Measurements from ENCODE around the gene FBXO42. TPM values are rescaled to one million over a fixed set of nuclear protein-coding genes. Genes with fewer than 3 reads are reported as not detected.
A peak's percentile ranks its signal among the peaks of the same experiment; 100 is the strongest.

FBXO42 gene
- total RNA-seq, 1 donor, result 18.6 TPM

GRCh38 chr1:16342331-16343062, 9.8 kb downstream of the FBXO42 start:
- no peak overlapping the region for H3K4me3 ChIP-seq (ENCODE audit: low read depth, low read length)
- no peak for DNase-seq (ENCODE audit: low read depth)
- TF ChIP-seq CTCF (IDR thresholded peaks at IDR 0.05; ENCODE audit: insufficient read depth, low read length), result no peak

GRCh38 chr1:16340673-16341072, 11.6 kb downstream of the FBXO42 start:
- no peak for DNase-seq (ENCODE audit: low read depth)
- TF ChIP-seq CTCF (IDR thresholded peaks at IDR 0.05; ENCODE audit: insufficient read depth, low read length), result no peak
- H3K4me3 ChIP-seq (ENCODE audit: low read depth, low read length), result no peak overlapping the region

GRCh38 chr1:16338961-16339360, 13.3 kb downstream of the FBXO42 start:
- H3K4me3 ChIP-seq (ENCODE audit: low read depth, low read length), result no peak overlapping the region
- DNase-seq (ENCODE audit: low read depth), result no peak
- TF ChIP-seq CTCF (IDR thresholded peaks at IDR 0.05; ENCODE audit: insufficient read depth, low read length), result no peak

GRCh38 chr1:16334655-16335340, 17.5 kb downstream of the FBXO42 start:
- no peak for TF ChIP-seq CTCF (IDR thresholded peaks at IDR 0.05; ENCODE audit: insufficient read depth, low read length)
- H3K4me3 ChIP-seq (ENCODE audit: low read depth, low read length), result no peak overlapping the region
- no peak for DNase-seq (ENCODE audit: low read depth)

- no peak for TF ChIP-seq CTCF (IDR thresholded peaks at IDR 0.05; ENCODE audit: insufficient read depth, low read length)
- no peak overlapping the region for H3K4me3 ChIP-seq (ENCODE audit: low read depth, low read length)
- DNase-seq (ENCODE audit: low read depth), result no peak
Measured at GRCh38 chr1:16326833-16327404, 25.4 kb downstream of the FBXO42 start.

GRCh38 chr1:16324456-16324890, 27.8 kb downstream of the FBXO42 start:
- peak; percentile 89 for DNase-seq (ENCODE audit: low read depth)
- no peak overlapping the region for H3K4me3 ChIP-seq (ENCODE audit: low read depth, low read length)
- no peak for TF ChIP-seq CTCF (IDR thresholded peaks at IDR 0.05; ENCODE audit: insufficient read depth, low read length)

All from fibroblast of the aortic adventitia (primary cell).